HEK293T (cell line): ENCODE data around the gene DNER.

ENCODE experiments used
- CTCF ChIA-PET: fragments of 350-600 bp; formaldehyde crosslinking; extraction: SDS; loops from one replicate; lab custom pipeline; 2021; ENCODE audit warnings: antibody characterized with exemption, inconsistent platforms; lab: Yijun Ruan, JAX
- POLR2A ChIA-PET: fragments of 350-600 bp; formaldehyde crosslinking; extraction: SDS; loops from one replicate; lab custom pipeline; 2020; ENCODE audit warnings: antibody characterized with exemption, inconsistent platforms; lab: Yijun Ruan, JAX
- DNase-seq: peaks from one replicate; pipeline ENCODE4 v3.0.0; 2012; ENCODE audit warnings: mixed read lengths; ENCODE audit errors: extremely low spot score
- ARNT ChIP-seq: fragments of 450-650 bp; IDR thresholded peaks from 2 replicates; pipeline ENCODE4 v1.6.1; 2017; ENCODE audit warnings: mild to moderate bottlenecking
- BHLHE40 ChIP-seq: fragments of 450-650 bp; IDR thresholded peaks from 2 replicates; pipeline ENCODE4 v1.6.1; 2016; ENCODE audit warnings: mild to moderate bottlenecking, moderate library complexity, borderline replicate concordance
- CTBP1 ChIP-seq: fragments of 450-650 bp; IDR thresholded peaks from 2 replicates; pipeline ENCODE4 v1.6.1; 2016; ENCODE audit warnings: borderline replicate concordance
- ELF4 ChIP-seq: fragments of 450-650 bp; IDR thresholded peaks from 2 replicates; pipeline ENCODE4 v1.6.1; 2017; ENCODE audit warnings: antibody characterized with exemption
- FOXA1 ChIP-seq: fragments of 450-650 bp; IDR thresholded peaks from 2 replicates; pipeline ENCODE4 v1.6.1; 2016; ENCODE audit warnings: mild to moderate bottlenecking
- FOXK2 ChIP-seq: fragments of 450-650 bp; IDR thresholded peaks from 2 replicates; pipeline ENCODE4 v1.6.1; 2016; ENCODE audit warnings: mild to moderate bottlenecking
- FOXM1 ChIP-seq: fragments of 450-650 bp; IDR thresholded peaks from 2 replicates; pipeline ENCODE4 v1.6.1; 2017; ENCODE audit warnings: mild to moderate bottlenecking, borderline replicate concordance
- HDGF ChIP-seq: fragments of 450-650 bp; IDR thresholded peaks from 2 replicates; pipeline ENCODE4 v1.6.1; 2017; ENCODE audit warnings: antibody characterized with exemption, borderline replicate concordance
- L3MBTL2 ChIP-seq: fragments of 450-650 bp; conservative IDR thresholded peaks from 2 replicates; pipeline ENCODE4 v1.6.1; 2016; ENCODE audit warnings: mild to moderate bottlenecking
- LEF1 ChIP-seq: fragments of 450-650 bp; IDR thresholded peaks from 2 replicates; pipeline ENCODE4 v1.6.1; 2017; ENCODE audit warnings: mild to moderate bottlenecking, borderline replicate concordance
- NFRKB ChIP-seq: fragments of 450-650 bp; IDR thresholded peaks from 2 replicates; pipeline ENCODE4 v1.6.1; 2016; ENCODE audit warnings: mild to moderate bottlenecking, moderate library complexity
- SP1 ChIP-seq: fragments of 450-650 bp; IDR thresholded peaks from 2 replicates; pipeline ENCODE4 v1.6.1; 2017
- SUZ12 ChIP-seq: fragments of 450-650 bp; IDR thresholded peaks from 2 replicates; pipeline ENCODE4 v1.6.1; 2016; ENCODE audit warnings: mild to moderate bottlenecking
- TARDBP ChIP-seq: fragments of 450-650 bp; IDR thresholded peaks from 2 replicates; pipeline ENCODE4 v1.6.1; 2016
- ZNF384 ChIP-seq: fragments of 450-650 bp; IDR thresholded peaks from 2 replicates; pipeline ENCODE4 v1.6.1; 2016
- TF ChIP-seq, protein P1 (sequence below): fragments of 450-650 bp; IDR thresholded peaks from 2 replicates; pipeline ENCODE4 v1.6.1; 2016

DNER gene

DNA sequence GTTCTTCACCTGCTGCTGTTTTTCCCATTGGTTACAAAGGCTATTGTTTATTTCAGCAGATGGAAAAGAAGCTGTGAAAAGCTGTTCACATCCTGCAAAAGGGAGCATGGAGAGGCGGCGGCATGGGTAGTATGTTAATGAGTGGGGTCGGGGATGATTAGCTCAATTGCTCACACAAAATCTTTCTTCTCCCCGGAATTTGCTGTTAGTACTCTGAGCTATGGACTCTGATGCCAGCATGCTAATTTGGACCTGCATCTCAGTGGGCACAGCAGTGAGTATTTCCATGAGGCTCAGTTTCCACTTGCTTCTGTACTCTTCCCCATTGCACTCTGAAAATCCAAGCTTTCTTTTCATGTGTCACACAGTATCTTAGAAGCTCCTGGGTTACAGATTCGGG, 61.6 kb downstream of the DNER start:
- no peak for DNase-seq
- CTCF ChIA-PET: no interaction called here
- POLR2A ChIA-PET: no interaction called here
- TF ChIP-seq, protein P1, sequence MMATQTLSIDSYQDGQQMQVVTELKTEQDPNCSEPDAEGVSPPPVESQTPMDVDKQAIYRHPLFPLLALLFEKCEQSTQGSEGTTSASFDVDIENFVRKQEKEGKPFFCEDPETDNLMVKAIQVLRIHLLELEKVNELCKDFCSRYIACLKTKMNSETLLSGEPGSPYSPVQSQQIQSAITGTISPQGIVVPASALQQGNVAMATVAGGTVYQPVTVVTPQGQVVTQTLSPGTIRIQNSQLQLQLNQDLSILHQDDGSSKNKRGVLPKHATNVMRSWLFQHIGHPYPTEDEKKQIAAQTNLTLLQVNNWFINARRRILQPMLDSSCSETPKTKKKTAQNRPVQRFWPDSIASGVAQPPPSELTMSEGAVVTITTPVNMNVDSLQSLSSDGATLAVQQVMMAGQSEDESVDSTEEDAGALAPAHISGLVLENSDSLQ: no peak
- TF ChIP-seq ELF4 (no peak), BHLHE40 (no peak), LEF1 (no peak), FOXA1 (no peak), CTBP1 (no peak), SP1 (no peak), NFRKB (no peak), FOXK2 (no peak), HDGF (no peak), ZNF384 (no peak), L3MBTL2 (no peak), TARDBP (no peak), FOXM1 (no peak), ARNT (no peak)

DNA sequence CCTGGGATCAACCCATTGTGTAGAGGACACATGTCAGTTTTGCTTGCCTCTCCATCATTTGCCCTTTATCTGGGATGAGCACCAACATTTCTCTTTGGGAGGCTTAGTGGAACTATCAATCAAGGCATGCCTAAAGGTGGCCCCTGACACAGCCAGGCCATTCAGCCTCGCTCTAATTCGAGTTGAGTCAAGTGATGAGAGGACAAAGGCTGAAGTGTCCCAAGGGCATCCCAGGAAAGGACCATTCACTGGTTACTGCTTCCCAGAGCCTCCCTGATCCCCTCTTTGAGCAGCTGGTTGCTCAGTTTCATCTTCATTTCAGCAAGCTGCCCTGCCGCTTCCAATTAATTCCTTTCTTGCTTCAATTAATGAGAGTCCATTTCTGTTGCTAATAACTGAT, 63.5 kb downstream of the DNER start:
- TF ChIP-seq ZNF384: no peak
- no peak for TF ChIP-seq HDGF
- no peak for TF ChIP-seq ARNT
- no peak for TF ChIP-seq LEF1
- TF ChIP-seq SUZ12: no peak
- no peak for TF ChIP-seq ELF4
- no peak for TF ChIP-seq SP1
- TF ChIP-seq FOXA1: no peak
- no peak for TF ChIP-seq FOXK2
- TF ChIP-seq, protein P1: no peak
- TF ChIP-seq NFRKB: no peak
- TF ChIP-seq TARDBP: no peak
- ChIA-PET CTCF (no interaction called here), POLR2A (no interaction called here)
- no peak for DNase-seq

DNA sequence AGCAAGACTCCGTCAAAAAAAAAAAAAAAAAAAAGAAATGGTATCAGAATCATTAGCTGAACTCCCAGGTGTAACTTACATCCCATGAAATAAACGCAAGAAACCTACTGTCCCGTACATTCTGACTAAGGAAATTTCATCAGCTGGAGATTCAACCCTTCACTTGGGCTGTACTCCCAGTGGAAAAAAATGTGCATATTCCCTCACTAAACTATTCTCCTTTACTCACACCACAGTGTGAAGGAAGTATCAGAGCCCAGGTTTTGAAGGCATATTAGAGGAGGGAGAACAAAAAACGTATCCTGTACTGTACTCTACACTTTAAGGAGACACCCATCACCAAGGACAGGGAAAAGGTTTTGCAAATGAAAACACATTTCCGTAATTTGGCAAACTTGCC, 64.3 kb downstream of the DNER start:
- ChIA-PET POLR2A (no interaction called here), CTCF (no interaction called here)
- no peak for DNase-seq
- TF ChIP-seq FOXK2: no peak
- no peak for TF ChIP-seq ELF4
- TF ChIP-seq HDGF: no peak
- no peak for TF ChIP-seq NFRKB
- no peak for TF ChIP-seq LEF1
- TF ChIP-seq BHLHE40: no peak
- no peak for TF ChIP-seq FOXA1
- TF ChIP-seq ZNF384: no peak

DNA sequence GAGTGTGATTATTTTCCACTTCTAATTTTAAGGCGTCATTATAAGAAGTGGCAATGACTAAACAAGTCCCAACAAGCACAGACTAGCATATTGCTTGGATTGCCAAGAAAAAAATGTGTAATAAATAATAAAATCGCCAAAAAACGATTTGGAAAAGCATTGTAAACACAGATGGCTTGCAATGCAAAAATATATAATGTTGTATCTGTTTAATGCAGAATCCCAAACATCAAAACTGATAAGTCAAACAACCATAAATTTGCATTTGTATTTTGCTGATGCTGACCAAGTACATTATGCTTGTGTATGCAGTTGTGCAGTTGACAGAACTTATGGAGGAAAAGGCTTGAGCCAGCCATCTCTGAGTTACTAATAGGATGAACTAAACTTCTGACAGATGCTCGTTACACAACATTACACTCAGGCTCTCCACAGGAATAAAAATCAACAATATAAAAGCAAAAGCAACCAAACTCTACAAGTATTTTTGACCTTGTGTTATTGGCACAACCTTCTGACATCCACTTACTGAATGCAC, 68.1 kb downstream of the DNER start:
- ChIA-PET POLR2A (no interaction called here), CTCF (no interaction called here)
- TF ChIP-seq FOXA1 (no peak), LEF1 (no peak), SUZ12 (no peak), TARDBP (no peak), CTBP1 (no peak), ZNF384 (no peak), SP1 (no peak), ELF4 (no peak), NFRKB (no peak)
- DNase-seq: no peak

DNA sequence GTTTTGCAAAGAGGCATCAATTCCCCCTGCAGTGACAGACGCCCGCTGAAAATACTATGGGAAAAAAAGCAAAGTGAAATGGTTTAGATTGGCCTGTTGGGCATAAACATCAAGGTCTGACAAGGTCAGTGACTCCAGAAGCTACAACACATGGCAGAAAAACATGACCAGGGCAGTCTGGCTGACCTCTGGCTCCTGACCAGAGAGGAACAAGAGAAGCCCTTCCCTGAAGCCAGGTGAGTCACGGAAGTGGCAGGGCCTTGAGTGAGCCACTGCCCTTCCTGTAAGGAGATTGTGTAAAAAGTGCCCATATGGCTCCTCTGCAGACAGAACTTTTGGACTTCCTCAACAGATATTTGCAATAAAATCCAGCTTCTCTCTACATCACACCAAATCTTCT, 72.0 kb downstream of the DNER start:
- DNase-seq: no peak
- no peak for TF ChIP-seq SP1
- TF ChIP-seq TARDBP: no peak
- no peak for TF ChIP-seq HDGF
- no peak for TF ChIP-seq FOXA1
- TF ChIP-seq L3MBTL2: no peak
- TF ChIP-seq BHLHE40: no peak
- TF ChIP-seq ARNT: no peak
- TF ChIP-seq NFRKB: no peak
- TF ChIP-seq CTBP1: no peak
- no peak for TF ChIP-seq LEF1
- TF ChIP-seq FOXK2: no peak
- TF ChIP-seq FOXM1: no peak
- no peak for TF ChIP-seq ZNF384
- ChIA-PET POLR2A (no interaction called here), CTCF (no interaction called here)

DNA sequence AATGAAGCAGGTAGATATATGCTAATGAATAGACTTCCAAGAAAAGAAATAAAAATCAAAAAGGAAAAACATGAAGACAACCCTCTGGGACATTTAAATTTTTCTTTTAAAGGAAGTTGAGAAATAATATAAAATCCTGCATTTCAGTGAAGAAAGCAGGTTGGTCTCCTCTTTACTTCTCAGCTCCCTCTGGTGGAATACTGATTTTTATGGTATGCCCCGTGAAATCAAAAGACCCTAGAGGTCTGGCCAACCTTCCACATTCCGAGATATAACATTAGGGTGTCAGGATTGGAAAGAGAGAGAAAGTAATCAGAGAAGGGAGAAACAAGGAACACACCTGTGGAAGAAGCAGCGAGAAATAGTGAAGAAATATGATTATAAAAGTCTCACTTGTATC, 72.7 kb downstream of the DNER start:
- TF ChIP-seq L3MBTL2 (no peak), HDGF (no peak), TARDBP (no peak), LEF1 (no peak), FOXK2 (no peak), FOXA1 (no peak), BHLHE40 (no peak), FOXM1 (no peak), ARNT (no peak), CTBP1 (no peak)
- CTCF ChIA-PET: no interaction called here
- no peak for DNase-seq
- POLR2A ChIA-PET: no interaction called here

DNA sequence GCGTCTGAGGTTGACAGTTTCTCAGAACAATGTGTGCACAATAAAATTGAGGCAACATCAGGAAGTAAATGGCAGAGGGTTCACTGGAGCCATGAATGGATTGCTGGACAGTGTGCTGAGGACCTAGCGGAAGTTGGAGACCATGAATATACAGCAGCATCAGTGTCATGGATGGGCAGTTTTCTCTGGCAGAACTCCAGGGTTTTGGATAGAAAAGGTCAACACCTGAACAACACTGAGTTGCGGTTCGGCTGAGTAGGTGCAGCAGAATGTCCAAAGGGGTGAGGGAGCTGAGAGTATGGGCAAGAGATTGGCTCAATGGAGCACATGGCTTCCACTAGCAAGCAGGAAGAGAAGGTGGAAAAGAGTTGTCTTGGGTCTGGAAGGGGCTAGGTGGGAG, 73.7 kb downstream of the DNER start:
- CTCF ChIA-PET: no interaction called here
- POLR2A ChIA-PET: no interaction called here
- TF ChIP-seq ARNT (no peak), L3MBTL2 (no peak), HDGF (no peak), SUZ12 (no peak), SP1 (no peak)
- no peak for DNase-seq

DNA sequence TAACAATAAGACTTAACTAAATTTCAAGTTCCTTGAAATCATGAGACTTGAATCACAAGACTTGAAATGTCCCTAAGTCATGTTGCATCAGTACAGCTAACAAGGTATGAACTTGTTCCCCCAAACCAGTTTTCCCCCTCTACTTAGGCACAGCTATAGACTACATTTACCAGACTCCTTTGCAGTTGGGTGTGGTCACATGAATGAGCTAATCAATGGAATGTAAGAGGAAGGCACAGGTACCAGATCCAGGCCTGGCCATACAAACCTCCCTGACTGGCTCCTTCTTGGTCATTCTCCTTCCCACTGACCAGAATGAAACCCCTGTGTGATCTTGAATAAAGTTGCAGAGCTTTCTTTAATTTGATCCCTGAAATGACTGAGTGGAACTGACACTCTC, 77.8 kb downstream of the DNER start:
- ChIA-PET POLR2A (no interaction called here), CTCF (no interaction called here)
- TF ChIP-seq HDGF (no peak), ELF4 (no peak), CTBP1 (no peak), FOXK2 (no peak), ARNT (no peak), BHLHE40 (no peak), FOXM1 (no peak), L3MBTL2 (no peak), SP1 (no peak), LEF1 (no peak), NFRKB (no peak), TARDBP (no peak), FOXA1 (no peak), ZNF384 (no peak), SUZ12 (no peak)
- TF ChIP-seq, protein P1: no peak
- DNase-seq: no peak
